ENCODE results near the gene ABI3.

The ABI3 gene

DNA sequence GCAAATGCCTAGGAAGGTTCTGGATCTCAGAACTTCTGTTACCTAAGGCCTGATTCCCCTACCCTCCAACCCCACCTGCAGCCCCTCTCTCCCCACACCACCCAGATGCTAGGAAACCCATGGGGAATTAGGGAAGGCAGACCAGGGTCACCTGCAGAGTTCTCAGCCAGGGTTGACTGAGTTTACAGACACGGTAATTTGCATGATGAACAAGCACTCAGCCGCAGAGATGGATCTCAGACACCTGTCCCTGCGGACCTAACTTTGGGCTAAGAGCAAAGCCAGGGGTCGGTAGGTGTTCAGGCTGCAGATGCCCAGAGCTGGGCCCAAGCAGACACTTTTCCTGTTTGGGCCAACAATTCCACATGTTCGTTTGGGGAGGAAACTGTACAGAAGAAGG lies 2.9 kb downstream of the ABI3 start:
- H3K79me2 ChIP-seq (ENCODE audit: insufficient read depth, low read length): peaks cover 20% of the 10 kb centered on the region
- H3K4me3 ChIP-seq (ENCODE audit: insufficient read depth, low read length, poor library complexity, severe bottlenecking): peak overlapping the region; percentile 38
- H3K9me3 ChIP-seq (ENCODE audit: insufficient read depth, low read length): no peaks in the 10 kb centered on the region
- H3K36me3 ChIP-seq (ENCODE audit: low read length): no peaks in the 10 kb centered on the region
- H2AFZ ChIP-seq (ENCODE audit: low read depth, low read length, severe bottlenecking): no peak overlapping the region
- H3K27ac ChIP-seq (ENCODE audit: low read depth, low read length): peak overlapping the region; percentile 87
- peak overlapping the region; percentile 39 for H3K9ac ChIP-seq (ENCODE audit: low read length)
- H3F3A ChIP-seq (ENCODE audit: insufficient read depth): peaks cover 50% of the 10 kb centered on the region
- peak overlapping the region; percentile 88 for H3K4me2 ChIP-seq (ENCODE audit: low read depth, low read length, poor library complexity, severe bottlenecking)
- H4K20me1 ChIP-seq (ENCODE audit: low read depth, low read length): no peaks in the 10 kb centered on the region
- TF ChIP-seq, protein P1, sequence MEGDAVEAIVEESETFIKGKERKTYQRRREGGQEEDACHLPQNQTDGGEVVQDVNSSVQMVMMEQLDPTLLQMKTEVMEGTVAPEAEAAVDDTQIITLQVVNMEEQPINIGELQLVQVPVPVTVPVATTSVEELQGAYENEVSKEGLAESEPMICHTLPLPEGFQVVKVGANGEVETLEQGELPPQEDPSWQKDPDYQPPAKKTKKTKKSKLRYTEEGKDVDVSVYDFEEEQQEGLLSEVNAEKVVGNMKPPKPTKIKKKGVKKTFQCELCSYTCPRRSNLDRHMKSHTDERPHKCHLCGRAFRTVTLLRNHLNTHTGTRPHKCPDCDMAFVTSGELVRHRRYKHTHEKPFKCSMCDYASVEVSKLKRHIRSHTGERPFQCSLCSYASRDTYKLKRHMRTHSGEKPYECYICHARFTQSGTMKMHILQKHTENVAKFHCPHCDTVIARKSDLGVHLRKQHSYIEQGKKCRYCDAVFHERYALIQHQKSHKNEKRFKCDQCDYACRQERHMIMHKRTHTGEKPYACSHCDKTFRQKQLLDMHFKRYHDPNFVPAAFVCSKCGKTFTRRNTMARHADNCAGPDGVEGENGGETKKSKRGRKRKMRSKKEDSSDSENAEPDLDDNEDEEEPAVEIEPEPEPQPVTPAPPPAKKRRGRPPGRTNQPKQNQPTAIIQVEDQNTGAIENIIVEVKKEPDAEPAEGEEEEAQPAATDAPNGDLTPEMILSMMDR (IDR thresholded peaks at IDR 0.05; ENCODE audit: insufficient read depth, low read length, poor library complexity, severe bottlenecking): no peak
- no peak for TF ChIP-seq EZH2phosphoT487 (conservative IDR thresholded peaks at IDR 0.05; ENCODE audit: low read length)
- no peaks in the 10 kb centered on the region for H3K27me3 ChIP-seq (ENCODE audit: low read length)
- H3K9me2 ChIP-seq (replicated peaks; ENCODE audit: insufficient read depth, low read length): no peaks in the 10 kb centered on the region

DNA sequence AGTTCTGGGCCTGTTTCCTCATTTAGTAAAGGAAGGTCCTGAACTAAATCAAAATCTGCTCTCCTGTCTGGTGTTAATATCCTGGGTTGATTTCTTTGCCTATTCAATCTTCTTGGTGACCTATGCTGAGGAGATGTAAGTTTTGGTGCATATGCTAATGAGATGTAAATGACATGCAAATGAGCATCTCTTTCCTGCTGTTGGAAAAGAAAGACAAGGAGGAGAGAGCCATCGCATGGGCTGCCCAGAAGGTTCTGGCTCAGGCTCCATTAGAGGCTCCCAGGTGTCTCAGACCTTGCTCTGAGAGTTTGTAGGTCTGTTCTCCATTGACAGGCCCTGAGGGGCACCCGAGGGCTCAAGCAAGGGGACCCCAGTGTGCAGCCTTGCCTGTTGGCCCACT lies 3.3 kb downstream of the ABI3 start:
- H3K4me3 ChIP-seq (ENCODE audit: insufficient read depth, low read length, poor library complexity, severe bottlenecking): peak overlapping the region; percentile 38
- H3K27ac ChIP-seq (ENCODE audit: low read depth, low read length): peak overlapping the region; percentile 87
- H3K27me3 ChIP-seq (ENCODE audit: low read length): no peaks in the 10 kb centered on the region
- H3K4me2 ChIP-seq (ENCODE audit: low read depth, low read length, poor library complexity, severe bottlenecking): peak overlapping the region; percentile 88
- peaks cover 54% of the 10 kb centered on the region for H3F3A ChIP-seq (ENCODE audit: insufficient read depth)
- H3K9ac ChIP-seq (ENCODE audit: low read length): peak overlapping the region; percentile 39
- no peaks in the 10 kb centered on the region for H3K9me3 ChIP-seq (ENCODE audit: insufficient read depth, low read length)
- H3K9me2 ChIP-seq (replicated peaks; ENCODE audit: insufficient read depth, low read length): no peaks in the 10 kb centered on the region
- TF ChIP-seq EZH2phosphoT487 (conservative IDR thresholded peaks at IDR 0.05; ENCODE audit: low read length): no peak
- TF ChIP-seq, protein P1 (IDR thresholded peaks at IDR 0.05; ENCODE audit: insufficient read depth, low read length, poor library complexity, severe bottlenecking): no peak
- H3K79me2 ChIP-seq (ENCODE audit: insufficient read depth, low read length): peaks cover 20% of the 10 kb centered on the region
- H3K36me3 ChIP-seq (ENCODE audit: low read length): no peaks in the 10 kb centered on the region
- H4K20me1 ChIP-seq (ENCODE audit: low read depth, low read length): no peaks in the 10 kb centered on the region
- no peak overlapping the region for H2AFZ ChIP-seq (ENCODE audit: low read depth, low read length, severe bottlenecking)

DNA sequence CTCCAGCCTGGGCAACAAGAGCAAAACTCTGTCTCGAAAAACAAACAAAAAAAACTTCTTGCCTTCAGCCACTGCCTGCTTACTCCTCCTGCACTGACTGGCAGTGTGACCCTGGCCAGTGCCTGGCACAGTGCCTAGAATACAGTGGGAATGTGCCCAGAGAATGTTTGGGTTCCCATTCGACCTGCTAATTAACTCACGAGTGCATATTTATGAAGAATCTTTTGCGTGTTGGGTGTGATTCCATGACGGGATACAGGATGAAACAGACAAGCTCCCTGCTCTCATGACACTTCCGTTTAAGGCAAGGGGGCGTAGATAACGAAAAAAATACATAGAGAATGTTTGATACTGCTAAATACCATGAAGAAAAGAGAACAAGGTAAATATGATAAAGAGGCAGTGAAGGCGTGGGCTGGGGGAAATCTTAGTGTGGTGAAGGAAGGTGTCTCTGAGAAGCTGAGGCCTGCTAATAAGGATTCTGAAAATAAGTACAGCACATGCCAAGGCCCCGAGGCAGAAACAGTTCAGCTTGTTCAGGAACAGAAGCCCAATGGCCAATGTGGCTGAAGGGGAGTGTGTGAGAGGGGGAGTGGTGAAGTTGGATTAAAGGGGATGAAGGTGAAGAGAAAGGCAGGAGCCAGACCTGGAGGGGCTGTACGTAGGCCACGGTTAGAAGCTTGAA lies 4.3 kb downstream of the ABI3 start:
- Histone ChIP-seq H3K9me3 (ENCODE audit: insufficient read depth, low read length) (no peaks in the 10 kb centered on the region), H4K20me1 (ENCODE audit: low read depth, low read length) (no peaks in the 10 kb centered on the region), H2AFZ (ENCODE audit: low read depth, low read length, severe bottlenecking) (no peak overlapping the region), H3K9ac (ENCODE audit: low read length) (no peak overlapping the region; the same call in 1 of the 2 replicates), H3K9me2 (replicated peaks; ENCODE audit: insufficient read depth, low read length) (no peaks in the 10 kb centered on the region), H3K27me3 (ENCODE audit: low read length) (no peaks in the 10 kb centered on the region), H3K79me2 (ENCODE audit: insufficient read depth, low read length) (peaks cover 20% of the 10 kb centered on the region), H3K36me3 (ENCODE audit: low read length) (no peaks in the 10 kb centered on the region), H3K27ac (ENCODE audit: low read depth, low read length) (peak overlapping the region; percentile 87), H3K4me3 (ENCODE audit: insufficient read depth, low read length, poor library complexity, severe bottlenecking) (no peak overlapping the region), H3F3A (ENCODE audit: insufficient read depth) (peaks cover 57% of the 10 kb centered on the region), H3K4me2 (ENCODE audit: low read depth, low read length, poor library complexity, severe bottlenecking) (peak overlapping the region; percentile 19)
- TF ChIP-seq, protein P1 (IDR thresholded peaks at IDR 0.05; ENCODE audit: insufficient read depth, low read length, poor library complexity, severe bottlenecking): no peak
- TF ChIP-seq EZH2phosphoT487 (conservative IDR thresholded peaks at IDR 0.05; ENCODE audit: low read length): no peak

Measured in SU-DHL-6 (cell line).